GM23338 (cell line): ENCODE data around the gene KCNMA1. TPM values are rescaled to one million over a fixed set of nuclear protein-coding genes. Genes with fewer than 3 reads are reported as not detected.

Source experiments
- ATAC-seq: fragments of 200-7000 bp; cut with Tn5 transposase; 3 replicates; pipeline ENCODE4 v1.9.1; 2020
- DNase-seq: peaks from one replicate; pipeline ENCODE4 v3.0.0-alpha.2; 2015; ENCODE audit warnings: low spot score
- H2AFZ ChIP-seq: fragments of 200-600 bp; sonication (generic); 2 replicates; pipeline ENCODE4 v1.8.0; 2016; ENCODE audit warnings: antibody characterized with exemption, mild to moderate bottlenecking, moderate library complexity
- H3F3A ChIP-seq: fragments of 200-600 bp; sonication (generic); replicated peaks from 2 replicates; pipeline ENCODE4 v1.8.0; 2017; ENCODE audit warnings: antibody characterized with exemption, mixed run types, low read depth
- H3K27ac ChIP-seq: fragments of 200-600 bp; sonication (generic); 2 replicates; pipeline ENCODE4 v1.6.1; 2016; ENCODE audit warnings: low read depth
- H3K27me3 ChIP-seq: fragments of 200-600 bp; sonication (generic); 2 replicates; pipeline ENCODE4 v1.8.0; 2016; ENCODE audit warnings: mild to moderate bottlenecking, mixed run types, moderate library complexity; ENCODE audit not compliant: insufficient read depth
- H3K36me3 ChIP-seq: fragments of 200-600 bp; sonication (generic); 2 replicates; pipeline ENCODE4 v1.8.0; 2016; ENCODE audit warnings: mild to moderate bottlenecking; ENCODE audit not compliant: insufficient read depth
- H3K4me1 ChIP-seq: fragments of 200-600 bp; sonication (generic); 2 replicates; pipeline ENCODE4 v1.8.0; 2016; ENCODE audit warnings: mild to moderate bottlenecking, moderate library complexity; ENCODE audit not compliant: insufficient read depth
- H3K4me2 ChIP-seq: fragments of 200-600 bp; sonication (generic); 2 replicates; pipeline ENCODE4 v1.7.1; 2017; ENCODE audit warnings: mixed run types
- H3K4me3 ChIP-seq: fragments of 200-600 bp; sonication (generic); 2 replicates; pipeline ENCODE4 v1.6.1; 2016; ENCODE audit warnings: mixed run types
- H3K79me2 ChIP-seq: fragments of 200-600 bp; sonication (generic); replicated peaks from 2 replicates; pipeline ENCODE4 v1.8.0; 2017; ENCODE audit warnings: mild to moderate bottlenecking; ENCODE audit not compliant: insufficient read depth
- H3K9me2 ChIP-seq: fragments of 200-600 bp; sonication (generic); 2 replicates; pipeline ENCODE4 v1.8.0; 2017; ENCODE audit not compliant: insufficient read depth
- H4K20me1 ChIP-seq: fragments of 200-600 bp; sonication (generic); replicated peaks from 2 replicates; pipeline ENCODE4 v1.8.0; 2017; ENCODE audit warnings: mild to moderate bottlenecking; ENCODE audit not compliant: insufficient read depth
- H3K27ac Mint-ChIP-seq: 2 replicates; pipeline ENCODE4 v1.8.0; 2020; ENCODE audit warnings: inconsistent platforms, mild to moderate bottlenecking, moderate library complexity, mixed read lengths
- H3K27me3 Mint-ChIP-seq: 3 replicates; pipeline ENCODE4 v1.8.0; 2022; ENCODE audit warnings: low read depth, mild to moderate bottlenecking, moderate library complexity, mixed read lengths, inconsistent platforms; ENCODE audit not compliant: insufficient read depth, poor library complexity
- H3K36me3 Mint-ChIP-seq: 3 replicates; pipeline ENCODE4 v1.8.0; 2021; ENCODE audit warnings: low read depth, mild to moderate bottlenecking, inconsistent platforms, moderate library complexity, mixed read lengths
- H3K4me1 Mint-ChIP-seq: 3 replicates; pipeline ENCODE4 v1.8.0; 2020; ENCODE audit warnings: mild to moderate bottlenecking, inconsistent platforms, mixed read lengths
- H3K4me3 Mint-ChIP-seq: 3 replicates; pipeline ENCODE4 v1.8.0; 2021; ENCODE audit warnings: moderate library complexity, mild to moderate bottlenecking, inconsistent platforms, mixed read lengths
- H3K9me3 Mint-ChIP-seq: 3 replicates; pipeline ENCODE4 v1.8.0; 2020; ENCODE audit warnings: moderate library complexity, mild to moderate bottlenecking, inconsistent platforms, mixed read lengths
- CREB1 ChIP-seq: fragments of 250-450 bp; sonication (Bioruptor Pico); IDR thresholded peaks from 2 replicates; pipeline ENCODE4 v1.5.0; 2020; ENCODE audit warnings: low read depth, mild to moderate bottlenecking, moderate library complexity
- CTCF ChIP-seq, 2 experiments: fragments of 200-600 bp in 1 of 2; sonication (generic) in 1 of 2; conservative IDR thresholded peaks; 2 replicates each; pipeline versions ENCODE4 v1.5.1 to v1.6.1; 2016 to 2017; ENCODE audit warnings: antibody characterized with exemption in 2 of 2, low read depth in 2 of 2, mild to moderate bottlenecking in 2 of 2, moderate library complexity in 1 of 2
- ETS1 ChIP-seq: IDR thresholded peaks from 2 replicates; pipeline ENCODE4 v1.6.1; 2016; ENCODE audit warnings: antibody characterized with exemption
- EZH2 ChIP-seq: fragments of 200-600 bp; sonication (generic); IDR thresholded peaks from one replicate; pipeline ENCODE4 v1.8.0; 2017; ENCODE audit warnings: antibody characterized with exemption, mild to moderate bottlenecking, low read depth; ENCODE audit not compliant: unreplicated experiment
- EZH2phosphoT487 ChIP-seq: fragments of 200-600 bp; sonication (generic); IDR thresholded peaks from one replicate; pipeline ENCODE4 v1.8.1; 2018; ENCODE audit warnings: antibody characterized with exemption; ENCODE audit not compliant: unreplicated experiment
- NANOG ChIP-seq: IDR thresholded peaks from 2 replicates; pipeline ENCODE4 v1.6.1; 2016; ENCODE audit warnings: antibody characterized with exemption, borderline replicate concordance
- POLR2AphosphoS5 ChIP-seq: IDR thresholded peaks from 2 replicates; pipeline ENCODE4 v1.6.1; 2016; ENCODE audit warnings: antibody characterized with exemption, low read depth
- REST ChIP-seq: IDR thresholded peaks from one replicate; pipeline ENCODE4 v1.6.1; 2018; ENCODE audit warnings: antibody characterized with exemption; ENCODE audit not compliant: unreplicated experiment
- STAT1 ChIP-seq: IDR thresholded peaks from one replicate; pipeline ENCODE4 v1.6.1; 2016; ENCODE audit warnings: antibody characterized with exemption; ENCODE audit not compliant: unreplicated experiment
- ZNF331 ChIP-seq: fragments of 250-450 bp; sonication (Bioruptor Pico); IDR thresholded peaks from 2 replicates; pipeline ENCODE4 v1.5.0; 2020; ENCODE audit warnings: low read depth, mild to moderate bottlenecking, moderate library complexity
- ZNF462 ChIP-seq: fragments of 250-450 bp; sonication (Bioruptor Pico); IDR thresholded peaks from 2 replicates; pipeline ENCODE4 v1.5.0; 2020; ENCODE audit warnings: mild to moderate bottlenecking, moderate library complexity
- polyA plus RNA-seq: library from polyadenylated mRNA; unstranded; fragments of >200 nt; fragmentation: Nextera tagmentation; extraction: Ambion mirVana; gene quantifications from 2 replicates; pipeline ENCODE4 v1.2.1, GENCODE V29; 2016
- total RNA-seq: library from RNA; depleted of rRNA; stranded (reverse); fragments of >200 nt; shearing (Covaris generic); gene quantifications from 2 replicates; pipeline ENCODE4 v1.2.3, GENCODE V29; 2014

KCNMA1 gene
- total and polyA plus RNA-seq, 2 experiments from 2014 or later = 8.2 to 9.0 TPM

- Histone ChIP-seq H4K20me1 (no peaks in the 10 kb centered on the region), H3K4me3 (no peak overlapping the region), H3K27ac (no peak overlapping the region), H3K9me2 (no peaks in the 10 kb centered on the region; the same call in 1 of the 2 replicates), H3K36me3 (no peaks in the 10 kb centered on the region), H2AFZ (no peak overlapping the region), H3K4me1 (no peaks in the 10 kb centered on the region), H3K4me2 (no peak overlapping the region), H3F3A (no peaks in the 10 kb centered on the region), H3K79me2 (no peaks in the 10 kb centered on the region), H3K27me3 (no peaks in the 10 kb centered on the region)
- no peaks in the 10 kb centered on the region for H3K4me1 Mint-ChIP-seq
- no peak for DNase-seq
- no peaks in the 10 kb centered on the region for H3K9me3 Mint-ChIP-seq
- TF ChIP-seq STAT1 (no peak), EZH2phosphoT487 (no peak), CTCF (conservative IDR thresholded peaks at IDR 0.05; ENCODE audit: low read depth in 2 of 2) (no peak), POLR2AphosphoS5 (no peak), EZH2 (no peak), CREB1 (no peak), NANOG (no peak), REST (no peak), ZNF331 (CRISPR knock-in tag) (no peak), ETS1 (no peak)
- no peaks in the 10 kb centered on the region for H3K36me3 Mint-ChIP-seq
- H3K27me3 Mint-ChIP-seq = no peaks in the 10 kb centered on the region
- ATAC-seq = no peak
- no peak overlapping the region for H3K4me3 Mint-ChIP-seq
- no peak overlapping the region for H3K27ac Mint-ChIP-seq
These were observed 373.1 kb downstream of the KCNMA1 start for GRCh38 chr10:77264527-77264926.

GRCh38 chr10:77264107-77264506 lies 373.5 kb downstream of the KCNMA1 start:
- DNase-seq (no peak), ATAC-seq (no peak)
- H3K36me3 Mint-ChIP-seq = no peaks in the 10 kb centered on the region
- TF ChIP-seq ZNF462 (CRISPR knock-in tag) (no peak), STAT1 (no peak)

More at GRCh38 chr10:77264107-77264506, 373.5 kb downstream of the KCNMA1 start:
- no peaks in the 10 kb centered on the region for H3K9me3 Mint-ChIP-seq
- no peaks in the 10 kb centered on the region for H4K20me1 ChIP-seq
- H3K4me1 Mint-ChIP-seq = no peaks in the 10 kb centered on the region
- no peaks in the 10 kb centered on the region for H3K27me3 Mint-ChIP-seq
- H3F3A ChIP-seq = no peaks in the 10 kb centered on the region
- no peak overlapping the region for H3K4me3 ChIP-seq
- no peak overlapping the region for H3K27ac ChIP-seq
- H3K4me3 Mint-ChIP-seq = no peak overlapping the region
- no peaks in the 10 kb centered on the region for H3K79me2 ChIP-seq
- no peaks in the 10 kb centered on the region for H3K36me3 ChIP-seq
- no peak overlapping the region for H3K27ac Mint-ChIP-seq
- no peak overlapping the region for H3K4me2 ChIP-seq
- H3K9me2 ChIP-seq = no peaks in the 10 kb centered on the region; the same call in 1 of the 2 replicates
- no peak overlapping the region for H2AFZ ChIP-seq
- no peaks in the 10 kb centered on the region for H3K27me3 ChIP-seq
- no peaks in the 10 kb centered on the region for H3K4me1 ChIP-seq
